Measurements from ENCODE around the gene STPG1.
A peak's percentile ranks its signal among the peaks of the same experiment; 100 is the strongest.

The STPG1 gene

GRCh38 chr1:24414775-24415333, 1.3 kb upstream of the STPG1 start:
- no peak for TF ChIP-seq CTCF (IDR thresholded peaks at IDR 0.05)
- H2AFZ ChIP-seq, result peak overlapping the region; percentile 86
- H3K36me3 ChIP-seq (ENCODE audit: control insufficient read depth, insufficient read depth, low read length), result no peaks in the 10 kb centered on the region
- H3K9me3 ChIP-seq (ENCODE audit: control insufficient read depth, low read length), result no peaks in the 10 kb centered on the region
- H3K27me3 ChIP-seq (ENCODE audit: control insufficient read depth, insufficient read depth, low read length), result no peaks in the 10 kb centered on the region
- H3K27ac ChIP-seq, result peak overlapping the region; percentile 32
- peak overlapping the region; percentile 36 for H3K4me2 ChIP-seq (ENCODE audit: low read length)
- H3K4me3 ChIP-seq (ENCODE audit: low read depth, low read length), result peak overlapping the region; percentile 91
- peaks cover 8% of the 10 kb centered on the region for H3K4me1 ChIP-seq
- no peak overlapping the region for H3K9ac ChIP-seq
- peaks cover 2% of the 10 kb centered on the region for H3K79me2 ChIP-seq

DNA sequence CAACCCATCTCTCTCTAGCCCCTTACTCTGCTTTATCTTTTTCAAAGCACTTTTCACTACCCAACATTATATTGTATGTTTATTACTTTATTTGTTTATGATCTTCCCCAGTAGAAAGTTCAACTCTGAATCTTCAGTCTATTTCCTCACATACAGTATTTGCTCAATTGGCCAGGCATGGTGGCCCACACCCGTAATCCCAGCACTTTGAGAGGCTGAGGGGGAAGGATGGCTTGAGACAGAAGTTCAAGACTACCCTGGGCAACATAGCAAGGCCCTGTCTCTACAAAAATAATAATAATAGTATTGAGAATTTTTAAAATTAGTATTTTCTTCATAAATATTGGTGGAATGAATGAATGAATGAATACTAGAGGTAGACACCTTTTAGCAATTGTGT, 1.2 kb downstream of the STPG1 start:
- H3K4me2 ChIP-seq (ENCODE audit: low read length), result peak overlapping the region; percentile 92
- no peak overlapping the region for H3K4me3 ChIP-seq (ENCODE audit: low read depth, low read length)
- H3K27me3 ChIP-seq (ENCODE audit: control insufficient read depth, insufficient read depth, low read length), result no peaks in the 10 kb centered on the region
- H3K79me2 ChIP-seq, result no peaks in the 10 kb centered on the region
- no peaks in the 10 kb centered on the region for H3K36me3 ChIP-seq (ENCODE audit: control insufficient read depth, insufficient read depth, low read length)
- H2AFZ ChIP-seq, result no peak overlapping the region
- no peaks in the 10 kb centered on the region for H3K9me3 ChIP-seq (ENCODE audit: control insufficient read depth, low read length)
- no peak overlapping the region for H3K27ac ChIP-seq
- no peak for TF ChIP-seq CTCF (IDR thresholded peaks at IDR 0.05)
- H3K4me1 ChIP-seq, result peaks cover 8% of the 10 kb centered on the region
- no peak overlapping the region for H3K9ac ChIP-seq

DNA sequence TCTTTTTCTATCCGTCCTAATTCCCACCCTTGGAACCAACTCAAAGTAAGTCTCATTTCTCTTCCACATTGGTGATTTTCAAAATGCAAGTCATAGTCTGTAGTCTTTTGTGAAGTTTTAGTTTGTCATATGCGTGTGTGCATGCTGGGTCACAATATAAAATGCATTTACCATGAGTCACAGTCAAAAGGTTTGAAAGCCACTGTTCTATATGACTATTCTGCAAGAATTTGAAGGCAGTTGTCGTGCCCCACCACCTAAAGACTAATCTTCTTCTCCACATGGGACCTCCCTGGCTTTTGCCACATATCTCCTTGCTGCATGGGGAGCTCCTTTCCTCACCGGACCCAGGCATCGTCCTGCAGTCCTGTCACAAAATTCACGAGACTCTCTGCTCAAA, 1.6 kb downstream of the STPG1 start:
- H2AFZ ChIP-seq, result no peak overlapping the region
- no peaks in the 10 kb centered on the region for H3K79me2 ChIP-seq
- no peak overlapping the region for H3K27ac ChIP-seq
- no peaks in the 10 kb centered on the region for H3K9me3 ChIP-seq (ENCODE audit: control insufficient read depth, low read length)
- no peak overlapping the region for H3K4me3 ChIP-seq (ENCODE audit: low read depth, low read length)
- peaks cover 7% of the 10 kb centered on the region for H3K4me1 ChIP-seq
- no peak overlapping the region for H3K4me2 ChIP-seq (ENCODE audit: low read length)
- no peak overlapping the region for H3K9ac ChIP-seq
- H3K36me3 ChIP-seq (ENCODE audit: control insufficient read depth, insufficient read depth, low read length), result no peaks in the 10 kb centered on the region
- no peaks in the 10 kb centered on the region for H3K27me3 ChIP-seq (ENCODE audit: control insufficient read depth, insufficient read depth, low read length)
- TF ChIP-seq CTCF (IDR thresholded peaks at IDR 0.05), result no peak

DNA sequence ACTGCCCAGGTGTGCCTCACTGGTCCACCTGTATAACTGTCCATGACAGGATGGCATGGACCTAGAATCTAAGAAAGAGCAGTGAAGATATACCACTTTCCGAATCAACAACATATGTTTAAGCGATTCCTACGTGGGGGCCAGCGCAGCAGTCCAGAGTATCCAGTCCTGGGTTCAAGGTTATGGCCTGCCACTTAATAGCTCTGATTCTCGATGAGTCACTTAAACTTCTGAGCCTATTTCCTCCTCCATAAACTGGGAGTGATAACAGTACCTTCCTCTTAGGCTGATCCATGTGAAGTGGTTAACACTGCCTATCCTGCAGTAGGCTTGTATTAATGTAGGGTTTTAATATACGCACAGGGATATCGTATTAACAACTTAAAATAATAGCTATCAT, 2.8 kb downstream of the STPG1 start:
- Histone ChIP-seq H3K4me2 (ENCODE audit: low read length) (no peak overlapping the region), H3K27me3 (ENCODE audit: control insufficient read depth, insufficient read depth, low read length) (no peaks in the 10 kb centered on the region), H3K36me3 (ENCODE audit: control insufficient read depth, insufficient read depth, low read length) (no peaks in the 10 kb centered on the region), H3K9me3 (ENCODE audit: control insufficient read depth, low read length) (no peaks in the 10 kb centered on the region), H3K4me3 (ENCODE audit: low read depth, low read length) (no peak overlapping the region), H3K4me1 (no peaks in the 10 kb centered on the region), H3K9ac (no peak overlapping the region), H2AFZ (no peak overlapping the region), H3K27ac (no peak overlapping the region), H3K79me2 (no peaks in the 10 kb centered on the region)
- TF ChIP-seq CTCF (IDR thresholded peaks at IDR 0.05), result no peak

DNA sequence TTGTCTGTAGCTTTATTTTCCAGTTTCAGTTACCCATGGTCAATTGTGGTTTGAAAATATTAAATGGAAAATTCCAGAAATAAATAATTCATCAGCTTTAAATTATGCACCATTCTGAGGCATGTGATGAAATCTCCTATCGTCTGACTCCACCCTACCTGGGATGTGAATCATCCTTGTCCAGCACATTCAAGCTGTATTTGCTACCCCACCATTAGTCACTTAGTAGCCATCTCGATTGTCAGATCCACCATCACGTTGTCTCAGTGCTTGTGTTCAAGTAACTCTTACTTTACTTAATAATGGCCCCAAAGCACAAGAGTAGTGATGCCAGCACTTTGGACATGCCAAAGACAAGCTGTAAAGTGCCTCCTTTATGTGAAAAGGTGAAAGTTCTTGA, 4.0 kb downstream of the STPG1 start:
- no peak for TF ChIP-seq CTCF (IDR thresholded peaks at IDR 0.05)
- H3K9ac ChIP-seq, result no peak overlapping the region
- no peak overlapping the region for H3K27ac ChIP-seq
- no peak overlapping the region for H2AFZ ChIP-seq
- H3K4me3 ChIP-seq (ENCODE audit: low read depth, low read length), result no peak overlapping the region
- no peaks in the 10 kb centered on the region for H3K9me3 ChIP-seq (ENCODE audit: control insufficient read depth, low read length)
- no peaks in the 10 kb centered on the region for H3K36me3 ChIP-seq (ENCODE audit: control insufficient read depth, insufficient read depth, low read length)
- H3K4me1 ChIP-seq, result no peaks in the 10 kb centered on the region
- H3K27me3 ChIP-seq (ENCODE audit: control insufficient read depth, insufficient read depth, low read length), result no peaks in the 10 kb centered on the region
- H3K79me2 ChIP-seq, result no peaks in the 10 kb centered on the region
- H3K4me2 ChIP-seq (ENCODE audit: low read length), result no peak overlapping the region
